Lower leg skin (tissue), 4 donors: ENCODE results near the gene MTMR12. TPM values are rescaled to one million over a fixed set of nuclear protein-coding genes. Genes with fewer than 3 reads are reported as not detected.
"Not testable (repeated sequence)": the region's sequence is repeated elsewhere in the genome, so short reads cannot be mapped to it uniquely, and the experiment has no call there.

Experiments
- DNase-seq, 2 donors: peaks; one replicate each; pipeline ENCODE4 v3.0.0-alpha.2; 2019; ENCODE audit warnings: low spot score in 2 of 2
- H3K4me3 ChIP-seq: fragments of 200-600 bp; sonication (generic); 2 replicates; pipeline ENCODE4 v1.5.1; 2017; ENCODE audit warnings: mild to moderate bottlenecking, low read depth; ENCODE audit not compliant: poor library complexity, severe bottlenecking
- POLR2A ChIP-seq, 2 donors: fragments of 450-650 bp; IDR thresholded peaks; one replicate each; pipeline ENCODE4 v1.6.1; 2016 to 2017; ENCODE audit warnings: antibody characterized with exemption in 2 of 2, mild to moderate bottlenecking in 1 of 2, moderate library complexity in 1 of 2
- WGBS, 2 donors: methylation state at CpG; one replicate each; pipeline ENCODE4 v1.1.5; 2018; 5-methylcytosine and 5-hydroxymethylcytosine counted together
- intact Hi-C: fragments of 100-400 bp; cut with DNase I; formaldehyde crosslinking; loops from one replicate; pipeline ENCODE4 v1.15.0; 2023; ENCODE audit warnings: low total_unique reads
- total RNA-seq, 4 donors: library from RNA; depleted of rRNA; stranded (reverse); fragments of >200 nt; gene quantifications; one replicate each; pipeline ENCODE4 v1.1.0, GENCODE V29; 2016
- TF ChIP-seq, protein P1 (sequence below), 3 donors: fragments of 450-650 bp; IDR thresholded peaks; one replicate each; pipeline ENCODE4 v1.5.1; 2016; ENCODE audit warnings: antibody characterized with exemption in 3 of 3, mild to moderate bottlenecking in 3 of 3, moderate library complexity in 2 of 3

The MTMR12 gene
- total RNA-seq, 4 donors from 2014 or later: 23.1 to 36.2 (median 33.4) TPM

DNA sequence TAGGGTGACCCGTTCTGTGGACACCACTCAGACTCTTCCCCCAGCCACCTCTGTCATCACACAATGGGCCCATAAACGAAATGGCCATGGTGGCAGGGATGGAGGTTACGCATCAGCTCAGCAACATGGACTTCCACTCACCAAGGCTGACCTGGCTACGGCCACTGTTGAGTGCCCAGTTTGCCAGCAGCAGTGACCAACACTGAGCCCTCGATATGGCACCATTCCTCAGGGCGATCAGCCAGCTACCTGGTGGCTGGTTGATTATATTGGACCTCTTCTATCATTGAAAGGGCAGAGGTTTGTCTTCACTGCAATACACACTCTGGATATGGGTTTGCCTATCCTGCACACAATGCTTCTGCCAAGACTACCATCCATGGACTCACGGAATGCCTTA, 21.1 kb downstream of the MTMR12 start:
- intact Hi-C loops: loop anchor here (1.0 kb wide), 1 partner anchor 8 kb away; no protein-coding TSS in a partner anchor
- 95 to 97% methylated on average over 7 of the region's 7 CpGs for WGBS, 2 donors
- H3K4me3 ChIP-seq: no peak overlapping the region
- no peak for DNase-seq
- TF ChIP-seq, protein P1, sequence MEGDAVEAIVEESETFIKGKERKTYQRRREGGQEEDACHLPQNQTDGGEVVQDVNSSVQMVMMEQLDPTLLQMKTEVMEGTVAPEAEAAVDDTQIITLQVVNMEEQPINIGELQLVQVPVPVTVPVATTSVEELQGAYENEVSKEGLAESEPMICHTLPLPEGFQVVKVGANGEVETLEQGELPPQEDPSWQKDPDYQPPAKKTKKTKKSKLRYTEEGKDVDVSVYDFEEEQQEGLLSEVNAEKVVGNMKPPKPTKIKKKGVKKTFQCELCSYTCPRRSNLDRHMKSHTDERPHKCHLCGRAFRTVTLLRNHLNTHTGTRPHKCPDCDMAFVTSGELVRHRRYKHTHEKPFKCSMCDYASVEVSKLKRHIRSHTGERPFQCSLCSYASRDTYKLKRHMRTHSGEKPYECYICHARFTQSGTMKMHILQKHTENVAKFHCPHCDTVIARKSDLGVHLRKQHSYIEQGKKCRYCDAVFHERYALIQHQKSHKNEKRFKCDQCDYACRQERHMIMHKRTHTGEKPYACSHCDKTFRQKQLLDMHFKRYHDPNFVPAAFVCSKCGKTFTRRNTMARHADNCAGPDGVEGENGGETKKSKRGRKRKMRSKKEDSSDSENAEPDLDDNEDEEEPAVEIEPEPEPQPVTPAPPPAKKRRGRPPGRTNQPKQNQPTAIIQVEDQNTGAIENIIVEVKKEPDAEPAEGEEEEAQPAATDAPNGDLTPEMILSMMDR (IDR thresholded peaks at IDR 0.05): no peak
- no peak for TF ChIP-seq POLR2A (IDR thresholded peaks at IDR 0.05)

DNA sequence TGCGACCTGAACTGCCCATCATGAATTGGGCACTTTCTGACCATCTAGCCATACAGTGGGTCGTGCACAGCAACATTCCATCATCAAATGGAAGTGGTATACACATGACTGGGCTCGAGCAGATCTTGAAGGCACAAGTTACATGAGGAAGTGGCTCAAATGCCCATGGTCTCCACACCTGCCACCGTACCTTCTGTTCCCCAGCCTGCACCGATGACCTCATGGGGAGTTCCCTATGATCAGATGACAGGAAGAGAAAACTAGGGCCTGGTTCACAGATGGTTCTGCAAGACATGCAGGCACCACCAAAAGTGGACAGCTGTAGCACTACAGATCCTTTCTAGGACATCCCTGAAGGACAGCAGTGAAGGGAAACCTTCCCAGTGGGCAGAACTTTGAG, 21.8 kb downstream of the MTMR12 start:
- TF ChIP-seq POLR2A (IDR thresholded peaks at IDR 0.05): no peak
- TF ChIP-seq, protein P1 (IDR thresholded peaks at IDR 0.05): no peak
- no peak for DNase-seq
- WGBS, 2 donors: 90 to 92% methylated on average over 5 of the region's 5 CpGs
- intact Hi-C loops: loop anchor here (1.0 kb wide), 1 partner anchor 8 kb away; no protein-coding TSS in a partner anchor
- no peak overlapping the region for H3K4me3 ChIP-seq

DNA sequence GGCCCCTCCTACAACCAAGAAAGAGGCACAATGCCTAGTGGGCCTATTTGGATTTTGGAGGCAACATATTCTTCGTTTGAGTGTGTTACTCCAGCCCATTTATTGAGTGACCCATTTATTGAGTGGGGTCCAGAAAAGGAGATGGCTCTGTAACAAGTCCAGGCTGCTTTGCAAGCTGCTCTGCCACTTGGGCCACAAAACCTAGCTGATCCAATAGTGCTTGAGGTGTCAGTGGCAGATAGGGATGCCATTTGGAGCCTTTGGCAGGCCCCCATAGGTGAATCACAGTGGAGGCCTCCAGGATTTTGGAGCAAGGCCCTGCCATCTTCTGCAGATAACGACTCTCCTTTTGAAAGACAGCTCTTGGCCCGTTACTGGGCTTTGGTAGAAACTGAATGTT, 22.2 kb downstream of the MTMR12 start:
- H3K4me3 ChIP-seq, intact Hi-C loops, DNase-seq: not testable (repeated sequence)
- 92 to 94% methylated on average over 3 of the region's 3 CpGs for WGBS, 2 donors

DNA sequence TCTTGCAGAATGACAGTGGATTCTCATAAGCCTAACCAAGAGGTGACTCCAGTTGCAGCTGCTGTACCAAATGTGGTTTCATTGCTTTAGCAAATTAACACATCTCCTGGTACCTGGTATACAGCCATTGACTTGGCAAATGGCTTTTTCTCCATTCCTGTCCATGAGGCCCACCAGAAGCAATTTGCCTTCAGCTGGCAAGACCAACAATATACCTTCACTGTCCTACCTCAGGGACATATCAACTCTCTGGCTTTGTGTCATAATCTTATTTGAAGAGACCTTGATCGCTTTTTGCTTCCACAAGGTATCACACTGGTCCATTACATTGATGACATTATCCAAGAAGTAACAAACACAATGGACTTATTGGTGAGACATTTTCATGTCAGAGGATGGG, 22.8 kb downstream of the MTMR12 start:
- intact Hi-C loops, H3K4me3 ChIP-seq, DNase-seq: not testable (repeated sequence)
- WGBS, 2 donors: 100% methylated on average over 1 of the region's 1 CpG

DNA sequence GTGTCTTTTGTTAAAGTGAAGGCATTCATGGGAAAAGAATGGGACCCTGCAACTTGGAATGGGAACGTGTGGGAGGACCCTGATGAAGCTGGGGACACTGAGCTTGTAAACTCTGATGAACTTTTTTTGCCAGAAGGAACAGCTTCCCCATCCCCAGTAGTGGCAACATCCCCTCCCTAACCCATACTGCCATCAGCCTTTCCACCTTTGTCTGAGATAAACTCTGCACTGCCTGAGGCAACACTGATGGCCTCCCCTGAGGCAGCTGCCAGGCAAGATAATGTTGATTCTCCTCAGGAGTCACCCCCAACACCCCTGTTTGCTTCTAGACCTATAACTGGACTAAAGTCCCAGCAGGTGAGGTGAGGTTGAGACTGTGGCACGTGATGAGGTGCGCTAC, 24.6 kb downstream of the MTMR12 start:
- intact Hi-C loops, H3K4me3 ChIP-seq, DNase-seq: not testable (repeated sequence)
- 89 to 93% methylated on average over 3 of the region's 3 CpGs for WGBS, 2 donors

DNA sequence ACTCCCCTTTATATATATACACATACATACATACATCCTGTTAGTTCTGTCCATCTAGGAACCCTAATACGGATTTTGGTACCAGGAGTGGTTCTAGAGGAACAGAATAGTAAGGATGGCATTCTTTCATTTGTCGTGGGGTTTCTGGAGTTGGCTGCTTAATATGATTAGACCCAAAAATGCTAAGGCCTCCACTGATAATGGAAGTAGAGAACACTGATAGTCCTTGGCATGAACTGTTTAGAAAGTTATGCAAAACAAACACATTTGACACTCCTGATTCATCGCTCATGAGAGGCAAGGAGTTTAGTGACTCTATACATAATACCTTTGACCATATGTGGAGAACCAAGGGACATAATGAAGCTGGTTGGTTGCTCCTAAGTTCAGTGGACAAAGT, 25.2 kb downstream of the MTMR12 start:
- WGBS, 2 donors: 86 to 89% methylated on average over 3 of the region's 3 CpGs
- H3K4me3 ChIP-seq, intact Hi-C loops, DNase-seq: not testable (repeated sequence)

DNA sequence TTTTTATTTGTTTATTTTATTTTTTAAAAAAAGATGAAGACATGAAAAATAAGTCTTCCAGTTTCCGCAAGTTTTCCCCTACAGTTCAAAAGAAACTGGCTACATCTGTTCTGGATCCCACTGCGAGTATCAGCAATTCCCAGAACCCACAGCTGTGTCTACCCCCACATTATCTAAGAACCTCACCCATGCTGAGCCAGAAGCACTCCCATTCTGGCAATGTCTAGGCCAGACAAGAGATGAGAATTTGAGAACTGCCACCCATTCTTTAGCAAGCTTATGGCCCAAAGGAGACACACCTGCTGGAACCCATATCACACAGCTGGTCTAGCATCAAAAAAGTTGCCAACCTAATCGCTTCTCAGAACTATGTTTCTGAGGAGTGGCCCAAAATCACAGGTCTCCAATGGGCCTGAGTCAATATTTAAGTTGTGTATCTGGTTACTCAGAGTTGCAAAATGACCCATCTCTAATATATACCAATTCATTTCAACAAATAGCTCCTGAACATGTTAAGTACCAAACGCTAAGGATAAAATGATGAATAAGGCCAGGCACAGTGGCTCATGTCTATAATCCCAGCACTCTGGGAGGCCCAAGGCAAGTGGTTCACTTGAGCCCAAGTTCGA, 27.1 kb downstream of the MTMR12 start:
- no peak for TF ChIP-seq POLR2A (IDR thresholded peaks at IDR 0.05)
- TF ChIP-seq, protein P1 (IDR thresholded peaks at IDR 0.05): no peak
- intact Hi-C loops: no loop called here
- DNase-seq: no peak
- WGBS, 2 donors: 75 to 84% methylated on average over 5 of the region's 5 CpGs
- H3K4me3 ChIP-seq: no peak overlapping the region
